KMS-11 (cell line): Measurements from ENCODE around the gene ABHD4.

Source experiments
- H2AFZ ChIP-seq: fragments of 200-600 bp; sonication (generic); 2 replicates; pipeline ENCODE4 v1.6.1; 2016; ENCODE audit warnings: antibody characterized with exemption, mixed run types, low read depth
- H3K27ac ChIP-seq: fragments of 200-600 bp; sonication (generic); 2 replicates; pipeline ENCODE4 v1.6.1; 2016; ENCODE audit warnings: mild to moderate bottlenecking, mixed run types
- H3K27me3 ChIP-seq: fragments of 200-600 bp; sonication (generic); 2 replicates; pipeline ENCODE4 v1.6.1; 2017; ENCODE audit warnings: mild to moderate bottlenecking, low read depth, mixed run types, moderate library complexity; ENCODE audit not compliant: insufficient read depth
- H3K36me3 ChIP-seq: fragments of 200-600 bp; sonication (generic); 2 replicates; pipeline ENCODE4 v1.6.1; 2017; ENCODE audit warnings: mild to moderate bottlenecking, mixed run types; ENCODE audit not compliant: insufficient read depth
- H3K4me1 ChIP-seq: fragments of 200-600 bp; sonication (generic); 2 replicates; pipeline ENCODE4 v1.6.1; 2016; ENCODE audit warnings: mild to moderate bottlenecking, low read depth, mixed run types; ENCODE audit not compliant: poor library complexity, severe bottlenecking
- H3K4me2 ChIP-seq: fragments of 200-600 bp; sonication (generic); 2 replicates; pipeline ENCODE4 v1.7.0; 2016; ENCODE audit warnings: mild to moderate bottlenecking, mixed run types
- H3K4me3 ChIP-seq: fragments of 200-600 bp; sonication (generic); IDR thresholded peaks from 2 replicates; pipeline ENCODE4 v1.6.1; 2017; ENCODE audit warnings: low read depth, low read length, mixed read lengths; ENCODE audit not compliant: insufficient read depth
- H3K79me2 ChIP-seq: fragments of 200-600 bp; sonication (generic); 2 replicates; pipeline ENCODE4 v1.6.1; 2016; ENCODE audit warnings: low read depth, mixed run types; ENCODE audit not compliant: insufficient read depth
- H3K9ac ChIP-seq: fragments of 200-600 bp; sonication (generic); 2 replicates; pipeline ENCODE4 v1.6.1; 2016; ENCODE audit warnings: mild to moderate bottlenecking, mixed run types
- H4K20me1 ChIP-seq: fragments of 200-600 bp; sonication (generic); 2 replicates; pipeline ENCODE4 v1.6.1; 2016; ENCODE audit warnings: mild to moderate bottlenecking, mixed run types; ENCODE audit not compliant: insufficient read depth
- CTCF ChIP-seq: fragments of 200-600 bp; sonication (generic); conservative IDR thresholded peaks from 2 replicates; pipeline ENCODE4 v1.6.1; 2017; ENCODE audit warnings: low read depth, mild to moderate bottlenecking, antibody characterized with exemption, low read length, moderate library complexity, mixed read lengths

Gene ABHD4

DNA sequence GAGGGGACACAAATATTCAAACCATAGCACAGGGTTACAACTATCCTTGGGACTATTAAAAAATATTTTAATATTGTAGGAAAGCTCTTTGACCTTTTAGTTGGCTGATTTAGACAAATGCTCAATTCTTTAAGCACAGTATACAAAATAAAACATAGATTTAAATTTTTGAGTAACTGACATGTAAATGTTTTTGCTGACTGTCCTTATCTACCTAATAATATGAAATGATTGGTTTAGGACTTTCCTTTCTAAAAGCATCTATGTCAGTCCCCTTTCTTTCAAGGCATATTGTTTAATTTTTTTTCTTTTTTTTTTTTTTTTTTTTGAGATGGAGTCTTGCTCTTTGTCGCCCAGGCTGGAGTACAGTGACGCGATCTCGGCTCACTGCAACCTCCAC is 62.6 kb downstream of the ABHD4 start:
- Histone ChIP-seq H3K4me1 (peaks cover 36% of the 10 kb centered on the region), H3K27ac (no peak overlapping the region), H2AFZ (no peak overlapping the region), H4K20me1 (no peaks in the 10 kb centered on the region), H3K4me2 (no peak overlapping the region), H3K79me2 (no peaks in the 10 kb centered on the region), H3K4me3 (no peak overlapping the region), H3K9ac (no peak overlapping the region), H3K36me3 (no peaks in the 10 kb centered on the region), H3K27me3 (no peaks in the 10 kb centered on the region)
- no peak for TF ChIP-seq CTCF
